Lower leg skin (tissue), 3 donors: ENCODE results near the gene AKAP9.

Experiments used
- POLR2A ChIP-seq, 2 donors: fragments of 450-650 bp; IDR thresholded peaks; one replicate each; pipeline ENCODE4 v1.6.1; 2016 to 2017; ENCODE audit warnings: antibody characterized with exemption in 2 of 2, mild to moderate bottlenecking in 1 of 2, moderate library complexity in 1 of 2
- TF ChIP-seq, protein P1 (sequence below), 3 donors: fragments of 450-650 bp; IDR thresholded peaks; one replicate each; pipeline ENCODE4 v1.5.1; 2016; ENCODE audit warnings: antibody characterized with exemption in 3 of 3, mild to moderate bottlenecking in 3 of 3, moderate library complexity in 2 of 3

DNA sequence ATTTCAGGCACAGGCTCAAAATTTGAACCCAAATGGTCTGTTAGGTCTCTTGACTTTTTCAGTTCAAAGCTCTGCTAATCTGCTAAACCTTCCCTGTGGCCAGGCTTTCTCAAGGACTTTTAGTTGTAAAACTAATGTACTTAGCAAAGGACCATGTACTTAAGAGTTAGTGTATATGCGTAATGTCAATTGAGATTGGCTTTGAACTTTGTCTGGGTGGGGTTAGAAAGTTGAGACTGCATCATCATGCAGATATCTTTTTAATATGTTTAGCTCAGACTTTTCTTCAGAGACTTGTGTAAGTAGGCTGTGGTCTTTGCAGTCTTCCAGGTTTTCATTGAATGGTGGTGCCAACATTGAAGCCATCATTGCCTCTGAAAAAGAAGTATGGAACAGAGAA is 159.9 kb downstream of the AKAP9 start:
- TF ChIP-seq, protein P1, sequence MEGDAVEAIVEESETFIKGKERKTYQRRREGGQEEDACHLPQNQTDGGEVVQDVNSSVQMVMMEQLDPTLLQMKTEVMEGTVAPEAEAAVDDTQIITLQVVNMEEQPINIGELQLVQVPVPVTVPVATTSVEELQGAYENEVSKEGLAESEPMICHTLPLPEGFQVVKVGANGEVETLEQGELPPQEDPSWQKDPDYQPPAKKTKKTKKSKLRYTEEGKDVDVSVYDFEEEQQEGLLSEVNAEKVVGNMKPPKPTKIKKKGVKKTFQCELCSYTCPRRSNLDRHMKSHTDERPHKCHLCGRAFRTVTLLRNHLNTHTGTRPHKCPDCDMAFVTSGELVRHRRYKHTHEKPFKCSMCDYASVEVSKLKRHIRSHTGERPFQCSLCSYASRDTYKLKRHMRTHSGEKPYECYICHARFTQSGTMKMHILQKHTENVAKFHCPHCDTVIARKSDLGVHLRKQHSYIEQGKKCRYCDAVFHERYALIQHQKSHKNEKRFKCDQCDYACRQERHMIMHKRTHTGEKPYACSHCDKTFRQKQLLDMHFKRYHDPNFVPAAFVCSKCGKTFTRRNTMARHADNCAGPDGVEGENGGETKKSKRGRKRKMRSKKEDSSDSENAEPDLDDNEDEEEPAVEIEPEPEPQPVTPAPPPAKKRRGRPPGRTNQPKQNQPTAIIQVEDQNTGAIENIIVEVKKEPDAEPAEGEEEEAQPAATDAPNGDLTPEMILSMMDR (IDR thresholded peaks at IDR 0.05): no peak
- TF ChIP-seq POLR2A (IDR thresholded peaks at IDR 0.05): no peak
